GM18499 (cell line): ENCODE measurements around the gene PET117.
"Not testable (repeated sequence)": the region's sequence is repeated elsewhere in the genome, so short reads cannot be mapped to it uniquely, and the experiment has no call there.

ENCODE experiments used
- ATAC-seq: cut with Tn5 transposase; IDR thresholded peaks from one replicate; pipeline ENCODE4 v1.9.1; 2021; ENCODE audit warnings: moderate number of reproducible peaks; ENCODE audit not compliant: insufficient read depth, unreplicated experiment

The PET117 gene, protein sequence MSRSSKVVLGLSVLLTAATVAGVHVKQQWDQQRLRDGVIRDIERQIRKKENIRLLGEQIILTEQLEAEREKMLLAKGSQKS

DNA sequence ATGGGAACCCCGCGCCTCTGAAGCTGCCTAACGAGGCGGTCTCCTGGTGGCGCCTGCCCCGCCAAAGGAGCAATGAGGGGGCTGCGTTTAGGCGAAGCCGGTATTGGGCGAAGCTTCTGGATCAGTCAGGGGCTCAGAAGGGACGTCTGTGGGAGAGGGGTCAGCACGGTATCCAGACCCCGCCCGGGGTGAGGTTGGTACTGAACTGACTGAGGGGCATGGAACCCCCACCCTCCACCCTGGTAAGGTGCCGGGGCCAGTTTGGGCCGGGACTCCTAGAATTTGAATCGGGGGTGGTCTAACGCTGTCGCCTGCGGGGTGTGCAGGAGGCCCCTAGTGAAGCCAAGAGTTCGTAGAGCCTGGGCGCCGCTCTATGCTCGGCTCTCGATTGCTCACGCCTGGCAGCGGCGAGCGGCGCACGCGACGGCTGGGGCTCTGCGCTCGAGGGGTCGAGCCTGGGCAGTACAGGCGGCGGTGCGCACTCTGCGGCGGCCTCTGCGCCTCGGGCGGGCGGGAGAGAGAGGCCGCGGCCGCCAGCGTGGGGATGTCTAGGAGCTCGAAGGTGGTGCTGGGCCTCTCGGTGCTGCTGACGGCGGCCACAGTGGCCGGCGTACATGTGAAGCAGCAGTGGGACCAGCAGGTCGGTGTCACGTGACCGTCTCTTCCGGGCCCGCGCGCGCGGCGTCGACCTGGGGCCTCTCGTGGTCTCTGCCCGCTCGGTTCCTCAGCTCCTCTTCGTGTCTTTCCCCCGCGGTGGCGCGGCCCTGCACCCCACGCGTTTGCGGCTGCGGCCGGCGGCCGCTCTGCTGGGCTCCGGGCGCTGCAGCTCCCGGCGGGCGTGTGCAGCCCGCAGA is at the start of gene PET117, which contains the start of gene KAT14:
PET117 (plus strand) TSS at position 452 of the 854 bp plus-strand sequence; CDS start at position 545, 93 bp downstream.
KAT14 (plus strand) TSS at position 452 of the 854 bp plus-strand sequence. CDS start 4,798 bp downstream, outside the sequence.
- ATAC-seq, result peak; percentile 71

DNA sequence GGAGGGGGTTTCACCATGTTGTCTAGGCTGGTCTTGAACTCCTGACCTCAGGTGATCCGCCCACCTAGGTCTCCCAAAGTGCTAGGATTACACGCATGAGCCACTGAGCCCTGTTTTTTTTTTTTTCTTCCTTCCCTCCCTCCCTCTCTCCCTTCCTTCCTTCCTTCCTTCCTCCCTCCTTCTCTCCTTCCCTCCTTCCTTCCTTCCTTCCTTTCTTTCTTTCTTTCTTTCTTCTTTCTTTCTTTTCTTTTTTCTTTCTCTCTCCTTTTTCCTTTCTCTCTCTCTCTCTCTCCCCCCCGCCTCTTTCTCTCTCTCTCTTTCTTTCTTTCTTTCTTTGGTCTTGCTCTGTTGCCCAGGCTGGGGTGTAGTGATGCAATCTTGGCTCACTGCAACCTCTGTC is 49.4 kb upstream of the PET117 start:
- ATAC-seq, result not testable (repeated sequence)

DNA sequence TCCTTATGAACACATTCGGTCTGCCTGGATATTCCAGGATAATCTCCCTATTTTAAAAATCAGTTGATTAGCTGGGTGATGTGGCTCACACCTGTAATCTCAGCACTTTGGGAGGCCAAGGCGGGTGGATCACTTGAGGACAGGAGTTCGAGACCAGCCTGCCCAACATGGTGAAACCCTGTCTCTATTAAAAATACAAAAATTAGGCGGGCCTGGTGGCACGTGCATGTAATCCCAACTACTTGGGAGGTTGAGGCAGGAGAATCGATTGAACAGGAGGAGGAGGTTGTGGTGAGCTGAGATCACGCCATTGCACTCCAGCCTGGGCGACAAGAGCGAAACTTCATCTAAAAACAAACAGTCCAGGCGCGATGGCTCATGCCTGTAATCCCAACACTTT is 48.8 kb upstream of the PET117 start:
- not testable (repeated sequence) for ATAC-seq

DNA sequence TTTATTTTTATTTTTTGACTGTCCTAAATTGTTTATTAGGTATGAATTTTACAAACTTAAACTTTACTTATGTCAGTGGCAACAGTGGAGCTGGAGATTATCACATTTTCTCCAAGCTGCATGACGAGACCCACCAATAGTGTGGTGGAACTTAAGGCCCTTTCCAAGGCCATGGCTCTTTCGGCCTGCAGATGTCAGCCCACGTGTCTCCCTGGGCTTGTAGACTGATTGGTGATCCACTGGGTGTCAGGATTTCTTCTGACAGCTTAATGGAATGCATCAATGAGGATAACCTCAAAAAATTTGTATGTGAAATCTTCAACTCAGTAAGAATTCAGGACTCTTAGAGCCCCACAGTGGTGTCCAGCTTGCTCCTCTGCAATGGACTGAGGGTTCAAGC is 47.6 kb upstream of the PET117 start:
- no peak for ATAC-seq

DNA sequence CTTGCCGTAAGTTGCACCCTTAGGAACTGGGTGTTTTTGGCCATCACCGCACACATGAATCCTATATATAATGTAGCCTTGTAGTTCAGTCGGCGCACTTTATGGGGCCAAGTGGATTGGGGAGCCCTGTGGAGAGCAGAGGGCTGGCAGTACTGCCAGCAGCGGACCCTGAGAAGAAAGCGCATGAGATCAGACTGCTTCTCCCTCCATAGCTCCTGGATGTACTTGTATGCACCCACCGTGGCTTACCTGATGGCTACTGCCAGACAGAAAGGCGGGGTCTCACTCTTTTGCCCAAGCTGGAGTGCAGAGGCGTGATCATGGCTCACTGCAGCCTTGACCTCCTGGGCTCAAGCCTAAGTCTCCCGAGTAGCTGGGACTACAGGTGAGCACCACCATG is 47.2 kb upstream of the PET117 start:
- no peak for ATAC-seq

DNA sequence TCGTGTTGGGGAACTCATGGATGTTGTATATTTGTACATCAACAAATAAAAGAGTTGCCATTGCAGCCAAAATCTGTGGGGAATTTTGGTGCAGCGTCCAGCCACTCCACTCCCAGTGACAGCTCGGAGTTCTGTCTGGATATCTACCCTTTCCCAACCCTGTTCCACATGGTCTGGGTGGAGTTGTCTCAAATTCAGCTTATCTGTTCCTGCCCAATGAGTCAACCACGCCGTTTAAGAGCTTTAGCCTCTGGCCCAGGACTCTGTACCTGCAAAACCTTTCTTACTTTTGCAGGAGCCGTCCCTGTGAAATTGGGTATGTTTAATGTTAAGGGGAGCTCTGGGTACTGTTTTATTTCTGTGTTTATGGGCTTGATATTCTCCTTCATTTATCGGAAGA is 46.0 kb upstream of the PET117 start:
- ATAC-seq, result no peak

DNA sequence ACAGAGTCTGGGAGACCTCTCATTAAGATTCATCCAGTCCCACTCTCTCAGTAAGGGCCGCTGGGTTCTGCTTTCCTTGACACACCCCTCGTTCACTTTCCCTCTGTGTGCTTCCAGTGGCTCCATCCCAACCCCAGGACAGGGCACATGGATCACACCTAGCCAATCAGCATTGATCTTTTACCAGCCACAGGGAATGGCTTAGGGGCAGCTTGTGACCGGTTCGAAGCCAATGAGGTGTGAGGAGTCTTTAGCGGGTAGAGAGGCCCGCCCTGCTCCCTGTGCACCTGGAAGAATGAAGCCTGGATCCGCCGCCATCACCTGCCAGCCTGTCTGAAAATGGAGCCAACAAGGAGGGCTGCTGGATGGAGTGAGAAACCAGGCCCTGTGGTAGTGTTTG is 44.8 kb upstream of the PET117 start:
- no peak for ATAC-seq

DNA sequence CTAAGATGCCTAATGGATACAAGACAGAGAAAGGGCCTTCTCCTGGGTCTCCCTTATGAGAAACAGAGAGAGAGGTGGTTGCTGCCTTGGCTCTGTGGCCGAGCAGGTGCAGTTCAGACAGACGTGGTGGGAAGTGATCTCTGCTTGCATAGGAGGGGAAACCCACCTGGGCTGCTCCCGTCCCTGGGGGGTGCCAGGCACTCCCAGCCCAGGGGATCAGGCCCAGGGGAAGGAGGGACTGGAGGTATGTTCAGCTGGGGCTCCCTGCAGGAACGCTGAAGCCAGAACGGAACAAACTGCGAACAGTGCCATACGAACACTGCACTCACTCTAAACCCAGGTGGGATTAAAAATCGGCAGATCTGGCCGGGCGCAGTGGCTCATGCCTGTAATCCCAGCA is 44.3 kb upstream of the PET117 start:
- ATAC-seq, result no peak

DNA sequence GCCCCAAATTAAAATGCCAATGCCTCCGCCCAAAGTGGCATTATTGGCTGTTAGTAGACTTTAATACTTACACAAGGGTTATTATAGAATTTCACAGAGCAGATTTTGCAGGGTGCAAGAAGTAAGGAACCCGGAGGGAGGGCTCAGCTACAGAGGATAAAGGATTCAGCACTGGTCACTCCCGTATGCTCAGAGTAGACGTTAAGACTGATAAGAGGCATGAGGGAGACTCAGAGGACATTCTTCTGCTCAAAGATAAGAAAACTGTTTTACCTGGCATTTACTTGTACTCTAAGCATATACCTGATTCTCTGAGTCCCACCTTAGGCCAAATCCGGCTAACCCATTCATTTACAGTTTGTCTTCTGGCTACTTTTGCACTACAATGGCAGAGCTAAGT is 43.5 kb upstream of the PET117 start:
- ATAC-seq, result no peak

DNA sequence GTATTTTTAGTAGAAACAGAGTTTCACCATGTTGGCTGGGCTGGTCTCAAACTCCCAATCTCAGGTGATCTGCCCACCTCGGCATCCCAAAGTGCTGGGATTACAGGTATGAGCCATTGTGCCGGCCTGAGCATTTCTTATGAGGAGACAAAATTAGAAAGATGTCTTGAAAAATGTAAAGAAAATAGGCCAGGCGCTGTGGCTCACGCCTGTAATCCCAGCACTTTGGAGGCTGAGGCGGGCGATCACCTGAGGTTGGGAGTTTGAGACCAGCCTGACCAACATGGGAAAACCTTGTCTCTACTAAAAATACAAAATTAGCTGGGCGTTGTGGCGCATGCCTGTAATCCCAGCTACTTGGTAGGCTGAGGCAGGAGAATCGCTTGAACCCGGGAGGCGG is 37.1 kb upstream of the PET117 start:
- ATAC-seq, result not testable (repeated sequence)

DNA sequence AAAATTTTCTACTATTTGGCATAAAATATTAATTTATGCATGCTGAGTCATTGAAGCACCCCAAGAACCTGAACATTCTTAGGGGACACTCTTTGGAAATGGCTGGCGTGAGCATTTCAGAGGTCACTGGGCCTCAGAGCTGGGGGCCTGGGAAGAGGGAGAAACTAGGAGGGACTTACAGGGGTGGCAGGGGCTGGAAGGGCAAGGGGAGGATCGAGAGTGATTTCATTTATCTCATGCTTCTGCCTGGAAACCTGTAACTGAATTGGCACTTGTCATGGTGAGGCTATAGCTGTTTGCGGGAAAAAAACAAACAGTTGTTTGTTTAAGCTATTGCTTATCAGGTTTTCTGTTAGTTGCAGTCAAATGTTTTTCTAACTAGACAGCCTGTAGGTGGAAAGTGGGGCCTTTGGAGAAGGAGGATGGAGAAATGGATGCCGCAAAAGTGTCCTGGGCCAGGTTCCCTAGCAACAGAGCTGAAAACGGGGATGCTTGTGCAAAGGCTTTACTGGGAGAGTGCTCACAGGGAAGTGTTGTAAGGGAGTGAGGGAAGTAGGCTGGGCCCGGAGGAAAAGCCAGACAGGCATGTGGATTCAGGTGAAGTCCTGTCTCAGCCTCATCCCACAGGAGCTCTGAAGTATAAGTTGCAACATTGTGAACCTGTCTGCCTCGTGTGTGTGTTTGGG is 36.4 kb upstream of the PET117 start:
- no peak for ATAC-seq

DNA sequence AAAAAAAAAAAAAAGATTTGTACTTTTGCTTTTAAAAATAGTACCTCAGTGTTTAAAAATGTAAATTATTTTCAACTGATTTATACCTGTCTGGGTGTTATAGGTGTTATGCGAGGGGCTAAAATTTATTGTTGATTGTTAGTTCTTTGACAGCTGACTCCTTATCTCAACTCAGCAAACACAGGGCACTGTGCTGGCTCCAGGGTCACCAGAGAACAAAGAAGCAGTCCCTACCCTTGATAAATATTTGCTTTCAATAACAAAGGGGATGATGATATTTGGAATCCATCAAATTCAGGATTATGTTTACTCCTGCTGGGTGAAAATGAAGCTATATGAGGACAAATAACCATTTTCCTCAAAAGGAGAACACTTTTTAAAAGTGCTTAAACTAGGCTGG is 34.2 kb upstream of the PET117 start:
- no peak for ATAC-seq

DNA sequence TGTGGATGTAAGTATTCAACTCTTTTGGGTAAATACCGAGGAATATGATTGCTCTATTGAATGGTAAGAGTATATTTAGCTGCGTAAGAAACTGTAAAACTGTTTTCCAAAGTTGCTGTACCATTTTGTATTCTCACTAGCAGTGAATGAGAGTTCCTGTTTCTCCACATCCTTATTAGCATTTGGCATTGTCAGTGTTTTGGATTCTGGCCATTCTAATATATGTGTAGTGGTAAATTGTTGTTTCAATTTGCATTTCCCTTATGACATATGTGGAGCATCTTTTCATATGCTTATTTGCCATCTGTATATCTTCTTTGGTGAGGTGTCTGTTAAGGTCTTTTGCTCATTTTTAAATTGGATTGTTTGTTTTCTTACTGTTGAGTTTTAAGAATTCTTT is 29.3 kb upstream of the PET117 start:
- ATAC-seq, result no peak

DNA sequence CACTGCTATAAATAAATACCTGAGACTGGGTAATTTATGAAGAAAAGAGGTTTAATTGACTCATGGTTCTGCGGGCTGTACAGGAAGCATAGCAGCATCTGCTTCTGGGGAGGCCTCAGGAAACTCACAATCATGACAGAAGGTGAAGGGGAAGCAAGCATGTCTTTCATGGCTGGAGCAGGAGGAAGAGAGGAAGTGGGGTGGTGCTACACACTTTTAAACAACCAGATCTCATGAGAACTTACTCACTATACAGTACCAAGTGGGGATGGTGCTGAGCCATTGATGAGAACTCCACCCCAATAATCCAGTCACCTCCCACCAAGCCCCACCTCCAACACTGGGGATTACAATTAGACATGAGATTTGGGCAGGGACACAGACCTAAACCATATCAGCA is 9.1 kb upstream of the PET117 start:
- ATAC-seq, result not testable (repeated sequence)

DNA sequence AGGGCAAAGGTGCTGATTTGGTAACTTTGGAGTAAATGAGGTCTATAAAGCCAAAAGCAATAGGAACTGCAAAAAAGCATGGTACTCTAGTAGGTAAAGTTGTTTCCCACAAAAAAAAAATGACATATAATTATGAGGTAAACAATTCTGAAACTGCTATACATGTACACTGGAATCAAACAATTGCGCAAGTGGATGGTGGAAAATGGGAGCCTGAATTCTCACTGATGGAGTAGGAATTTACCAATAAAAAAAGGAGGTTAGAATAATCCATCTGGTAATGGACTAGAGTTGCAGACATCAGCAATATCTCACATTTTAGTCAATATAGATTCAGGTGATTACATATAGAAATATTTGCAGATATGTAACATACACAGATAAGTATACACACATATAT is 5.0 kb upstream of the PET117 start:
- no peak for ATAC-seq

DNA sequence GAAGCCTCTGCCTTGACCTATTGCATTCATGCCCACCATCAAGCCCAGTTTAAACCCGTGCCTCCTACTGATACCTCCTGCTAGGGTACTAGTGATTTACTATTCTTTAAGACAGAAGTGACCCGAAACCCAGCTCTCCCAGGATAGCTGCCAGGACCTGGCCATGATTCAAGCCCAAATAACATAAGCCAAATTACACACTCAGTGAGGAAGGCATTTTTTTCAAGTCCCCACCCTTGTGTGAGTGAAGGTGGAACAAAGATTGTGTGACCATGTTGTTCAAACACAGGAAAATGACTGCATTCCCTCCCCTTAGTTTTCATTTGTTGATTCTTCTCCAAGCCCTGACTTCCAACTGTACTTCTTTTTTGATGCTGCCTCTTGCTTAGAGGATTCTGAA is 3.7 kb upstream of the PET117 start:
- no peak for ATAC-seq

DNA sequence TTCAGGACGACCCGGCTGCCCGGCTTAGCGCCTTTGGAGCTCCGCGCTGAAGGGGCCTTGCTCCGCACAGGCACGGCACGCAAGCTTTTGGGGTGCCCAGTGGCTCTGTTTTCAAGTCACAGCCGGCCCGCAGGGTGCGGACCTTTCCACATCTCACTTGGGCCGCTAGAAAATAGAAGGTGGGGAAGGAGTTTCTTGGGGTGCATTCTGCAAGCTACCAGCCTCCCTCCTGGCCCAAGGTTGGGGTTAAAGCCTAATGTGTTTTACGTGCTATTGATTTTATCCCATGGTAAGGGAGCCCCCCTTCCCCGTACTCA is 561 bp downstream of the PET117 start:
- no peak for ATAC-seq

DNA sequence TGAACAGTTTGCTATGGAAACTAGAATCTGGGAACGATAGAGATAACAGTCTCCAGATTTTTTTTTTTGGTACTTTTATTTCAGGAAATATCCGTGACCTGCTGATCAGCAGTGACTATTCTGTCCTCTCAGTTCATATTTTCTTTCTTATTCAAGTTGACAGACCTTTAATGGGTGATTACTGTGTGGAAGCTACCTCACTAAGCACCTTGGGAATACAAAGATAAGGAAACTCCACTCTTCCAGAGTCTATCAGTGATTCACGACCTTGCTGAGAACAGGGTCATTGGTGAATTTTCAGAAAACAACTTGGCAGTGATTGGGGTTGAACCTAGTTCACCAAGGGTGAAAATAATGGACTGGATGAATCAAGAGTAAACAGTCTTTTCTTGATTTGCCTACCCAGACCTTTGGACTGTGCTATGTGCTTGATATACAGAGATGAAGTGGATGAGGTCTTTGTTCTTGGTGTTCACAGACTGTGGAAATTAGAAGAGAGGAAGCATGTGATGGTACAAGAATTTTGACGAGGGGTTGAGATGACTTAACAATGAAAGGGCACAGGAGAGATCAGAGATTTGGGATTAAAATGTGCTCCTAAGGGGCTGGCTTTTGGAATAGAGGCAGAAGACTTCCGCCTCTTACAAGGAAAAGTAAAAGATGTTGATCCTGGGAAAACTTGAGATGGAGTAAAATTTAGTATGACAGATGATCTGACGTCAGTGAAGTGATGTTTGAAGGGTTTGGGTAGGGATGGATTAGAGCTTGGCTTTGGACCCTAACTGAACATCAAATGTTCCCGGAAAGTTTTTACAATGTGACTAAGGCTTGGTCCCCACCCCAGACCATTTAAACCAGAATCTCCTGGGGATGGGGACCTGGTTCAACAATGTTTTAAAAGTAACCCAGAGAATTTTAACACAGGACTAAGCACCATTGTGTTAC is 1.2 kb downstream of the PET117 start:
- no peak for ATAC-seq

DNA sequence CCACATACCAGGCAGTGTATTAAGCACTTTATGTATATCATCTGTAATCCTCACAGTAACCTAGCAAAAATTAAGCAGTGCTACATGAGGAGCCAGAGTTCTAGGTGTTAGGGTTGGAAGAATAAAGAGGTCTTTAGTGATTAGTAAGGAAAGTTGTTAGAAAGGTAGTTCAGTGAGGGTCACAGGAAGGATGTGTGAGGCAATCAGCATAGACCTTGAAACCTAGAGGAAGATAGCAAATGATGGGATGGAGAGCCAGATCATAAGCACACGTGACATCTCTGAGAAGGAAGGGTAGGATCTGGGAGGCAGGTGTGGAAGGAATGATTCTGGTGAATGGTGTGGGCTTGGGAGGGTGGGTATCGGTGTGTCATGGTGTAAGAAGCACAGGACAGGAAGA is 2.2 kb downstream of the PET117 start:
- no peak for ATAC-seq

DNA sequence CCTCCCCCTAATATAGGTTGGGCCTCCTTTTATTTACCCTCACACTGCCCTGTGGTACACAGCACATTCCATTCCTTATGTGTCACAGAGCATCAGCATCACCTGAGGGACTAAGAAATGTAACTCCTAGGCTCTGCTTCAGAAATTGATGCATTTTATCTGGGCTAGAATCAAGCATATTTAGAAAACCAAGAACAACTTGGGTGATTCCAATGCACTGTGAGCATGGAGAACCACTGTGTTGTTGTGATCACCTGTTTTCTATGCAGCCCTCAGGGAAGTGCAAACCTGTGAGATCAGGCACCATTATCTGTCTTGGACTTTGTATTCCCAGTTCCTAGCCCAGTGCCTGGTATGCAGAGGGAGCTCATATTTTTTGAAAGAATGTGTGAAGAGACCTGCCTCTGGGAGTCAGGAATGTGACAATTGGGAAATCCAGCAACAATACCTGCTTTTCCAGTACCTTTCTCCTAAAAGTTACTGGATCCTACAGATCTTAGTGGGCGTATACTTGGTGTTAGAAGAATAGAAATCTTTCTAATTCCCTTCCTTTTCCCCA is 7.0 kb downstream of the PET117 start:
- ATAC-seq, result no peak
